Fibroblast of lung (primary cell): ENCODE results near the gene TRMT11. TPM values are rescaled to one million over a fixed set of nuclear protein-coding genes. Genes with fewer than 3 reads are reported as not detected.

Source experiments
- DNase-seq, 2 donors: peaks; one replicate each; pipeline versions ENCODE4 v3.0.0 to v3.0.0-alpha.2; 2010; ENCODE audit warnings: low read depth in 2 of 2
- H2AFZ ChIP-seq: 2 replicates; pipeline ENCODE4 v1.5.1; 2012; ENCODE audit warnings: low read length, control low read depth, inconsistent platforms
- H3K27ac ChIP-seq: 2 replicates; pipeline ENCODE4 v1.5.1; 2011; ENCODE audit warnings: low read length, control low read depth; ENCODE audit not compliant: insufficient read depth
- H3K27me3 ChIP-seq: 2 replicates; pipeline ENCODE4 v1.5.1; 2011; ENCODE audit warnings: mild to moderate bottlenecking, low read length; ENCODE audit not compliant: control insufficient read depth, insufficient read depth
- H3K36me3 ChIP-seq: 2 replicates; pipeline ENCODE4 v1.5.1; 2011; ENCODE audit warnings: low read length; ENCODE audit not compliant: control insufficient read depth, insufficient read depth
- H3K4me1 ChIP-seq: 2 replicates; pipeline ENCODE4 v1.5.1; 2011; ENCODE audit warnings: low read length; ENCODE audit not compliant: control insufficient read depth, insufficient read depth; ENCODE audit errors: extremely low read depth
- H3K4me2 ChIP-seq: 2 replicates; pipeline ENCODE4 v1.5.1; 2011; ENCODE audit warnings: low read length, control low read depth; ENCODE audit not compliant: insufficient read depth; ENCODE audit errors: extremely low read depth
- H3K4me3 ChIP-seq, 4 experiments: fragments of 200-600 bp in 1 of 4; sonication (generic) in 1 of 4; replicated peaks in 1 of 4; 2 replicates each; pipeline ENCODE4 v1.5.1; 2011 to 2016; ENCODE audit warnings: low read length in 4 of 4, low read depth in 3 of 4, mild to moderate bottlenecking in 3 of 4, control low read depth in 2 of 4, inconsistent platforms in 1 of 4, mixed read lengths in 1 of 4; ENCODE audit not compliant: insufficient read depth in 1 of 4; ENCODE audit errors: control extremely low read depth in 1 of 4
- H3K79me2 ChIP-seq: 2 replicates; pipeline ENCODE4 v1.5.1; 2012; ENCODE audit warnings: mild to moderate bottlenecking, low read length, inconsistent platforms; ENCODE audit not compliant: control insufficient read depth, insufficient read depth
- H3K9ac ChIP-seq: 2 replicates; pipeline ENCODE4 v1.5.1; 2011; ENCODE audit warnings: mild to moderate bottlenecking, low read length, control low read depth; ENCODE audit not compliant: insufficient read depth
- H3K9me3 ChIP-seq: 2 replicates; pipeline ENCODE4 v1.5.1; 2012; ENCODE audit warnings: low read depth, low read length; ENCODE audit not compliant: control insufficient read depth, insufficient read depth
- H4K20me1 ChIP-seq: 2 replicates; pipeline ENCODE4 v1.5.1; 2011; ENCODE audit warnings: low read length; ENCODE audit not compliant: control insufficient read depth, insufficient read depth; ENCODE audit errors: extremely low read depth
- CTCF ChIP-seq, 2 donors: IDR thresholded peaks in 1 of 2; conservative IDR thresholded peaks in 1 of 2; 1 replicate in 1 of 2; 2 replicates in 1 of 2; pipeline ENCODE4 v1.5.1; 2011 to 2012; ENCODE audit warnings: low read length in 2 of 2, control low read depth in 1 of 2, inconsistent platforms in 1 of 2, low read depth in 1 of 2, mild to moderate bottlenecking in 1 of 2
- EZH2 ChIP-seq: IDR thresholded peaks from 2 replicates; pipeline ENCODE4 v1.5.1; 2012; ENCODE audit warnings: low read length, control low read depth, mild to moderate bottlenecking; ENCODE audit errors: missing control alignments
- polyA plus RNA-seq, 2 donors: library from polyadenylated mRNA; depleted of rRNA in 1 of 2; stranded (reverse) in 1 of 2; unstranded in 1 of 2; fragments of >200 nt; gene quantifications; 2 replicates each; pipeline ENCODE4 v1.2.1, GENCODE V29; 2011 to 2012; ENCODE audit warnings: missing spikeins in 1 of 2
- total RNA-seq: library from RNA; depleted of rRNA; stranded (reverse); fragments of >200 nt; gene quantifications from 2 replicates; pipeline ENCODE4 v1.2.1, GENCODE V29; 2014

The TRMT11 gene
- total and polyA plus RNA-seq, 2 donors (not counting 1 experiment from before 2014, with no cell fraction given): 22.1 to 23.5 TPM

DNA sequence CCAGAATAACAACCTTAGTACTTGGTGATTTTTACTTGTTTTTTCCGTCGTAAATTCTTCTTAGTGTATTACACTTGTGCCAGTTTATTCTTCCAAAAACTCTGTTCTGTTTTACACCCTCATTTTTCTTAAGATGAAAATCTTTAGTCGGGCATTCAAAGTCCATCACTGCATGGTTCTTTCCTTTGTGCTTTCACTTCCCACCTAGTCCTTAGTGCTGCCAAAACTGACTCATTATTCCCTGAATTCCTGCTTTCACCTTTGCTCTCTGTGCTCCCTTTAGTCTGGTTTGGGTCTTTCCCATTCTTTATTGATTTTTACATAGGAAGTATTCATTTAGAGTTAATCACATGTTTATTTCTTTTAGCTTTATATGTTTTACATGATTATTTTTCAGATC, 3.3 kb downstream of the TRMT11 start:
- H3K79me2 ChIP-seq: peaks cover 9% of the 10 kb centered on the region
- no peak for TF ChIP-seq CTCF (conservative IDR thresholded peaks at IDR 0.05 in 1 of 2, IDR thresholded peaks at IDR 0.05 in 1 of 2; ENCODE audit: low read depth in 1 of 2, low read length in 2 of 2)
- TF ChIP-seq EZH2: no peak
- no peaks in the 10 kb centered on the region for H3K27me3 ChIP-seq
- DNase-seq: peak in 1 of 2 donors; percentile 35
- H3K36me3 ChIP-seq: no peaks in the 10 kb centered on the region
- no peaks in the 10 kb centered on the region for H4K20me1 ChIP-seq
- no peak overlapping the region for H3K4me3 ChIP-seq
- no peak overlapping the region for H3K9ac ChIP-seq
- H3K9me3 ChIP-seq: no peaks in the 10 kb centered on the region
- no peak overlapping the region for H3K27ac ChIP-seq
- H3K4me1 ChIP-seq: peaks cover 3% of the 10 kb centered on the region
- H2AFZ ChIP-seq: no peak overlapping the region
- no peak overlapping the region for H3K4me2 ChIP-seq

GRCh38 chr6:125991653-125992052, 5.3 kb downstream of the TRMT11 start:
- DNase-seq: no peak
- H3K79me2 ChIP-seq: peaks cover 7% of the 10 kb centered on the region
- no peak overlapping the region for H3K27ac ChIP-seq
- H4K20me1 ChIP-seq: no peaks in the 10 kb centered on the region
- no peaks in the 10 kb centered on the region for H3K27me3 ChIP-seq
- no peak overlapping the region for H3K9ac ChIP-seq
- no peaks in the 10 kb centered on the region for H3K4me1 ChIP-seq
- no peaks in the 10 kb centered on the region for H3K36me3 ChIP-seq
- H3K9me3 ChIP-seq: no peaks in the 10 kb centered on the region
- no peak overlapping the region for H3K4me2 ChIP-seq
- TF ChIP-seq EZH2 (no peak), CTCF (conservative IDR thresholded peaks at IDR 0.05 in 1 of 2, IDR thresholded peaks at IDR 0.05 in 1 of 2; ENCODE audit: low read depth in 1 of 2, low read length in 2 of 2) (no peak)
- no peak overlapping the region for H3K4me3 ChIP-seq
- no peak overlapping the region for H2AFZ ChIP-seq

GRCh38 chr6:125994670-125995488, 8.5 kb downstream of the TRMT11 start:
- H3K9ac ChIP-seq: no peak overlapping the region
- H3K36me3 ChIP-seq: no peaks in the 10 kb centered on the region
- H3K79me2 ChIP-seq: peaks cover 2% of the 10 kb centered on the region
- no peaks in the 10 kb centered on the region for H4K20me1 ChIP-seq
- H3K9me3 ChIP-seq: no peaks in the 10 kb centered on the region
- no peak overlapping the region for H2AFZ ChIP-seq
- TF ChIP-seq EZH2: no peak
- TF ChIP-seq CTCF (conservative IDR thresholded peaks at IDR 0.05 in 1 of 2, IDR thresholded peaks at IDR 0.05 in 1 of 2; ENCODE audit: low read depth in 1 of 2, low read length in 2 of 2): no peak
- no peak for DNase-seq
- no peak overlapping the region for H3K4me2 ChIP-seq
- no peaks in the 10 kb centered on the region for H3K27me3 ChIP-seq
- no peak overlapping the region for H3K27ac ChIP-seq
- H3K4me3 ChIP-seq: no peak overlapping the region
- H3K4me1 ChIP-seq: no peaks in the 10 kb centered on the region
